ENCODE data around the gene MANSC1.

- TF ChIP-seq POLR2AphosphoS5 (IDR thresholded peaks at IDR 0.05; ENCODE audit: insufficient read depth, low read depth, low read length) (no peak), CTCF (IDR thresholded peaks at IDR 0.05; ENCODE audit: extremely low read depth in 1 of 2, insufficient read depth in 1 of 2, low read depth in 1 of 2, low read length in 2 of 2) (no peak), POLR2A (IDR thresholded peaks at IDR 0.05; ENCODE audit: low read depth, low read length) (no peak), EZH2 (IDR thresholded peaks at IDR 0.05; ENCODE audit: borderline replicate concordance, low read depth, low read length, severe bottlenecking) (no peak), FOS (IDR thresholded peaks at IDR 0.05; ENCODE audit: borderline replicate concordance, insufficient read depth, low read length) (no peak), JUN (IDR thresholded peaks at IDR 0.05; ENCODE audit: borderline replicate concordance, insufficient read depth, insufficient read length, low read depth) (no peak), MAX (IDR thresholded peaks at IDR 0.05; ENCODE audit: insufficient read depth, insufficient read length) (no peak), GATA2 (IDR thresholded peaks at IDR 0.05; ENCODE audit: insufficient read depth, insufficient read length, low read depth, low read length) (no peak)
Observed at GRCh38 chr12:12358528-12358927, 8.5 kb upstream of the MANSC1 start.

Measured in endothelial cell of umbilical vein (primary cell).